Suppressor macrophage treated with lipopolysaccharide for 4 hours (primary cell): ENCODE data around the gene ZNF564.
A peak's percentile ranks its signal among the peaks of the same experiment; 100 is the strongest.
"Not testable (repeated sequence)": the region's sequence is repeated elsewhere in the genome, so short reads cannot be mapped to it uniquely, and the experiment has no call there.

Source experiments
- DNase-seq: peaks from one replicate; pipeline ENCODE4 v3.0.0-alpha.2; 2020

The ZNF564 gene

GRCh38 chr19:12551060-12551832 is at the start of gene ZNF564:
TSS of gene ZNF564 (minus strand) at chr19:12551482. CDS start at chr19:12551332, 150 bp downstream.
- DNase-seq, result peak; percentile 97

- DNase-seq, result no peak
Measured at GRCh38 chr19:12597594-12597993, 46.3 kb upstream of the ZNF564 start.

- no peak for DNase-seq
Measured at GRCh38 chr19:12596927-12597548, 45.8 kb upstream of the ZNF564 start.

GRCh38 chr19:12596485-12596884 is 45.2 kb upstream of the ZNF564 start:
- DNase-seq, result no peak

GRCh38 chr19:12581100-12581499 is 29.8 kb upstream of the ZNF564 start:
- DNase-seq, result no peak

- no peak for DNase-seq
Measured at GRCh38 chr19:12580180-12580694, 29.0 kb upstream of the ZNF564 start.

- DNase-seq, result no peak
Measured at GRCh38 chr19:12578641-12579040, 27.4 kb upstream of the ZNF564 start.

- DNase-seq, result no peak
Measured at GRCh38 chr19:12574036-12574435, 22.8 kb upstream of the ZNF564 start.

GRCh38 chr19:12567951-12568350 is 16.7 kb upstream of the ZNF564 start:
- no peak for DNase-seq

GRCh38 chr19:12566380-12566779 is 15.1 kb upstream of the ZNF564 start:
- DNase-seq, result not testable (repeated sequence)

- peak; percentile 89 for DNase-seq
Measured at GRCh38 chr19:12564016-12564664, 12.9 kb upstream of the ZNF564 start.

GRCh38 chr19:12555456-12555930 is 4.2 kb upstream of the ZNF564 start:
- DNase-seq, result no peak

GRCh38 chr19:12546903-12547302 is 4.4 kb downstream of the ZNF564 start:
- no peak for DNase-seq

- DNase-seq, result no peak
Measured at GRCh38 chr19:12546068-12546467, 5.2 kb downstream of the ZNF564 start.

- no peak for DNase-seq
Measured at GRCh38 chr19:12545267-12545666, 6.0 kb downstream of the ZNF564 start.

GRCh38 chr19:12544401-12544876 is 6.8 kb downstream of the ZNF564 start:
- no peak for DNase-seq

GRCh38 chr19:12543855-12544254 is 7.4 kb downstream of the ZNF564 start:
- DNase-seq, result peak; percentile 55

GRCh38 chr19:12527034-12527836 is 24.0 kb downstream of the ZNF564 start:
- DNase-seq, result no peak

GRCh38 chr19:12526542-12526941 is 24.7 kb downstream of the ZNF564 start:
- DNase-seq, result no peak

GRCh38 chr19:12521996-12522395 is 29.3 kb downstream of the ZNF564 start:
- no peak for DNase-seq

GRCh38 chr19:12513531-12514061 is 37.7 kb downstream of the ZNF564 start:
- DNase-seq, result no peak

- no peak for DNase-seq
Measured at GRCh38 chr19:12497032-12497431, 54.2 kb downstream of the ZNF564 start.
